HEK293 (cell line): ENCODE data around the gene GIMD1.

Experiments used
- CTCF ChIA-PET: fragments of 350-600 bp; formaldehyde crosslinking; extraction: SDS; loops from one replicate; lab custom pipeline; 2021; ENCODE audit warnings: antibody characterized with exemption; lab: Yijun Ruan, JAX
- POLR2A ChIA-PET: fragments of 300-600 bp; formaldehyde crosslinking; extraction: SDS; loops from one replicate; lab custom pipeline; 2020; ENCODE audit warnings: antibody characterized with exemption, inconsistent platforms; lab: Yijun Ruan, JAX
- H3K27ac ChIP-seq: fragments of 200-500 bp; sonication (Bioruptor generic); 2 replicates; pipeline ENCODE4 v1.5.1; 2014; ENCODE audit warnings: low read depth, low read length, control low read depth, inconsistent platforms; ENCODE audit errors: extremely low read depth
- H3K36me3 ChIP-seq, 2 experiments: fragments of 200-500 bp in 1 of 2; sonication (Bioruptor generic) in 1 of 2; 1 replicate in 1 of 2; 2 replicates in 1 of 2; pipeline ENCODE4 v1.5.1; 2014 to 2017; ENCODE audit warnings: inconsistent platforms in 2 of 2, low read length in 2 of 2; ENCODE audit not compliant: control insufficient read depth in 2 of 2, insufficient read depth in 1 of 2
- H3K4me1 ChIP-seq: fragments of 200-500 bp; sonication (Bioruptor generic); 2 replicates; pipeline ENCODE4 v1.5.1; 2014; ENCODE audit warnings: mild to moderate bottlenecking, low read length, inconsistent platforms; ENCODE audit not compliant: control insufficient read depth, insufficient read depth
- H3K4me3 ChIP-seq: 2 replicates; pipeline ENCODE4 v1.5.1; 2011; ENCODE audit warnings: low read depth, mild to moderate bottlenecking, control low read depth, low read length, moderate library complexity
- H3K9me3 ChIP-seq: fragments of 200-500 bp; sonication (Bioruptor generic); 2 replicates; pipeline ENCODE4 v1.5.1; 2014; ENCODE audit warnings: low read depth, low read length, inconsistent platforms; ENCODE audit not compliant: control insufficient read depth, insufficient read depth
- AEBP2 ChIP-seq: fragments of 450-650 bp; formaldehyde crosslinking; IDR thresholded peaks from 2 replicates; pipeline ENCODE4 v1.5.1; 2016; ENCODE audit warnings: missing biosample characterization, missing genetic modification characterization, borderline replicate concordance
- ATF2 ChIP-seq: fragments of 450-650 bp; formaldehyde crosslinking; IDR thresholded peaks from 2 replicates; pipeline ENCODE4 v1.5.1; 2016; ENCODE audit warnings: missing biosample characterization, missing genetic modification characterization, low read depth
- GFI1B ChIP-seq: fragments of 450-650 bp; formaldehyde crosslinking; IDR thresholded peaks from 2 replicates; pipeline ENCODE4 v1.5.1; 2016; ENCODE audit warnings: missing biosample characterization, missing genetic modification characterization
- GLIS1 ChIP-seq: fragments of 450-650 bp; formaldehyde crosslinking; IDR thresholded peaks from 2 replicates; pipeline ENCODE4 v1.5.1; 2016; ENCODE audit warnings: missing biosample characterization, missing genetic modification characterization
- IKZF3 ChIP-seq: fragments of 450-650 bp; IDR thresholded peaks from 2 replicates; pipeline ENCODE4 v1.5.0; 2018; ENCODE audit warnings: missing biosample characterization, mild to moderate bottlenecking, missing genetic modification characterization, moderate library complexity
- KLF1 ChIP-seq: fragments of 450-650 bp; formaldehyde crosslinking; IDR thresholded peaks from 2 replicates; pipeline ENCODE4 v1.5.1; 2016; ENCODE audit warnings: missing biosample characterization, missing genetic modification characterization
- KLF17 ChIP-seq: fragments of 450-650 bp; formaldehyde crosslinking; IDR thresholded peaks from 2 replicates; pipeline ENCODE4 v1.5.1; 2016; ENCODE audit warnings: missing biosample characterization, missing genetic modification characterization
- PRDM2 ChIP-seq: fragments of 450-650 bp; formaldehyde crosslinking; IDR thresholded peaks from 2 replicates; pipeline ENCODE4 v1.5.1; 2016; ENCODE audit warnings: missing biosample characterization, missing genetic modification characterization, borderline replicate concordance
- SP2 ChIP-seq: fragments of 450-650 bp; formaldehyde crosslinking; IDR thresholded peaks from 2 replicates; pipeline ENCODE4 v1.5.1; 2016; ENCODE audit warnings: missing biosample characterization, missing genetic modification characterization
- ZBTB17 ChIP-seq: fragments of 450-650 bp; formaldehyde crosslinking; IDR thresholded peaks from 2 replicates; pipeline ENCODE4 v1.5.1; 2016; ENCODE audit warnings: missing biosample characterization, missing genetic modification characterization
- ZBTB21 ChIP-seq: fragments of 450-650 bp; formaldehyde crosslinking; IDR thresholded peaks from 2 replicates; pipeline ENCODE4 v1.5.1; 2017; ENCODE audit warnings: missing biosample characterization, missing genetic modification characterization
- ZFP3 ChIP-seq: fragments of 450-650 bp; formaldehyde crosslinking; IDR thresholded peaks from 2 replicates; pipeline ENCODE4 v1.5.1; 2016; ENCODE audit warnings: low read depth, missing biosample characterization, missing genetic modification characterization
- ZIC2 ChIP-seq: fragments of 450-650 bp; formaldehyde crosslinking; IDR thresholded peaks from 2 replicates; pipeline ENCODE4 v1.5.1; 2016; ENCODE audit warnings: missing biosample characterization, missing genetic modification characterization
- ZNF138 ChIP-seq: fragments of 450-650 bp; formaldehyde crosslinking; IDR thresholded peaks from 2 replicates; pipeline ENCODE4 v1.5.1; 2016; ENCODE audit warnings: missing biosample characterization, missing genetic modification characterization, borderline replicate concordance
- ZNF211 ChIP-seq: fragments of 450-650 bp; formaldehyde crosslinking; IDR thresholded peaks from 2 replicates; pipeline ENCODE4 v1.5.1; 2016; ENCODE audit warnings: low read depth, missing biosample characterization, missing genetic modification characterization
- ZNF514 ChIP-seq: fragments of 450-650 bp; formaldehyde crosslinking; IDR thresholded peaks from 2 replicates; pipeline ENCODE4 v1.5.1; 2016; ENCODE audit warnings: missing biosample characterization, missing genetic modification characterization
- ZNF521 ChIP-seq: fragments of 450-650 bp; formaldehyde crosslinking; IDR thresholded peaks from 2 replicates; pipeline ENCODE4 v1.5.1; 2017; ENCODE audit warnings: missing biosample characterization, mild to moderate bottlenecking, missing genetic modification characterization
- ZNF544 ChIP-seq: fragments of 450-650 bp; formaldehyde crosslinking; IDR thresholded peaks from 2 replicates; pipeline ENCODE4 v1.5.0; 2017; ENCODE audit warnings: missing biosample characterization, missing genetic modification characterization
- ZNF585B ChIP-seq: fragments of 450-650 bp; formaldehyde crosslinking; IDR thresholded peaks from 2 replicates; pipeline ENCODE4 v1.5.1; 2016; ENCODE audit warnings: missing biosample characterization, missing genetic modification characterization
- ZNF776 ChIP-seq: fragments of 450-650 bp; formaldehyde crosslinking; IDR thresholded peaks from 2 replicates; pipeline ENCODE4 v1.5.0; 2017; ENCODE audit warnings: missing biosample characterization, missing genetic modification characterization, borderline replicate concordance
- ZNF792 ChIP-seq: fragments of 450-650 bp; formaldehyde crosslinking; IDR thresholded peaks from 2 replicates; pipeline ENCODE4 v1.5.1; 2016; ENCODE audit warnings: missing biosample characterization, missing genetic modification characterization
- ZSCAN23 ChIP-seq: fragments of 450-650 bp; formaldehyde crosslinking; IDR thresholded peaks from 2 replicates; pipeline ENCODE4 v1.5.1; 2016; ENCODE audit warnings: missing biosample characterization, missing genetic modification characterization
- ZSCAN4 ChIP-seq: fragments of 450-650 bp; formaldehyde crosslinking; IDR thresholded peaks from 2 replicates; pipeline ENCODE4 v1.5.1; 2017; ENCODE audit warnings: missing biosample characterization, missing genetic modification characterization

Gene GIMD1

GRCh38 chr4:106315968-106316772 lies 52.4 kb downstream of the GIMD1 start, which contains the start of the genes AIMP1 and TBCK (continued):
- no peak for TF ChIP-seq ZNF211
- no peak for TF ChIP-seq GFI1B
- no peak for TF ChIP-seq ZNF521
- TF ChIP-seq GLIS1, result 0 out of 2 replicates have a peak, but pooled peaks have one; percentile 35
- no peak for TF ChIP-seq ZNF585B (tag by site-specific recombination)
- no peak for TF ChIP-seq ZFP3 (tag by site-specific recombination)
- no peak for TF ChIP-seq ZNF514 (tag by site-specific recombination)
- TF ChIP-seq ZBTB21 (tag by site-specific recombination), result peak; percentile 65; the same call in 1 of the 2 replicates
- no peak for TF ChIP-seq KLF17
- TF ChIP-seq ZNF544 (tag by site-specific recombination), result no peak
- TF ChIP-seq ZSCAN4 (tag by site-specific recombination), result no peak
- TF ChIP-seq ZBTB17 (tag by site-specific recombination), result peak; percentile 93
- TF ChIP-seq ZNF776 (tag by site-specific recombination), result no peak
- no peak for TF ChIP-seq ZSCAN23 (tag by site-specific recombination)
- no peak for TF ChIP-seq ZNF138 (tag by site-specific recombination)
- no peak for TF ChIP-seq ZNF792 (tag by site-specific recombination)
- peak; percentile 68 for TF ChIP-seq ATF2
- TF ChIP-seq KLF1 (tag by site-specific recombination), result no peak
- peak; percentile 84 for TF ChIP-seq ZIC2 (tag by site-specific recombination)
- no peak for TF ChIP-seq AEBP2
- no peak for TF ChIP-seq IKZF3 (tag by site-specific recombination)
- TF ChIP-seq, all 188 proteins: peak for 37

GRCh38 chr4:106315476-106315967 lies 53.1 kb downstream of the GIMD1 start:
- H3K4me1 ChIP-seq, result peaks cover 2% of the 10 kb centered on the region; the same call in 1 of the 2 replicates
- peaks cover 0 to 5% of the 10 kb centered on the region in 2 experiments; a peak in 1 of 3 replicates for H3K36me3 ChIP-seq
- ChIA-PET CTCF (interaction anchor here (0.7 to 1.1 kb wide), 3 partner anchors 13 to 691 kb away, joined by 3 to 4 read pairs (median 3); no protein-coding TSS in a partner anchor), POLR2A (interaction anchor here (0.8 to 1.0 kb wide), 3 partner anchors 11 to 842 kb away, joined by 3 read pairs; partner anchors contain the start of gene PPA2)
- peak overlapping the region; percentile 77 for H3K4me3 ChIP-seq
- TF ChIP-seq SP2 (tag by site-specific recombination) (peak; percentile 27), PRDM2 (tag by site-specific recombination) (no peak), ZBTB17 (tag by site-specific recombination) (peak; percentile 86)
- no peaks in the 10 kb centered on the region for H3K9me3 ChIP-seq
- H3K27ac ChIP-seq, result peak overlapping the region; percentile 91
